Measurements from ENCODE around the gene WWC2. TPM values are rescaled to one million over a fixed set of nuclear protein-coding genes. Genes with fewer than 3 reads are reported as not detected.

Gene WWC2
- total and polyA plus RNA-seq, 12 donors: 6.0 to 37.4 (median 31.2) TPM

DNA sequence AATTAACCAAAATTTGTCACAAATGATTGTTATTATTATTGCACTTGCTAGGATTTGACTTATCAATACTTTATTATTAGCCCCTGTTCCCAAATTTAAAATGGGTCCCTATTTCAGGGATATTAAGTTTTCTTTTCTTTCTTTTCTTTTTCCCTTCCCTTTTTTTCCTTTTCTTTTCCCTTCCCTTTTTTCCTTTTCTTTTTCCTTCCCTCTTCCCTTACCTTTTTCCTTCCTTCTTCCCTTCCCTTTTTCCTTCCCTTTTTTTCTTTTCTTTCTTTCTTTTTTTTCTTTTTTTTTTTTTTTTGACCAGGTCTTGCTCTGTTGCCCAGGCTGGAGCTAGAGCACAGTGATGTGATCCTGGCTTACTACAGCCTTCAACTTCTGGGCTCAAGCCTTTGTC is 33.8 kb downstream of the WWC2 start:
- TF ChIP-seq, protein P1, sequence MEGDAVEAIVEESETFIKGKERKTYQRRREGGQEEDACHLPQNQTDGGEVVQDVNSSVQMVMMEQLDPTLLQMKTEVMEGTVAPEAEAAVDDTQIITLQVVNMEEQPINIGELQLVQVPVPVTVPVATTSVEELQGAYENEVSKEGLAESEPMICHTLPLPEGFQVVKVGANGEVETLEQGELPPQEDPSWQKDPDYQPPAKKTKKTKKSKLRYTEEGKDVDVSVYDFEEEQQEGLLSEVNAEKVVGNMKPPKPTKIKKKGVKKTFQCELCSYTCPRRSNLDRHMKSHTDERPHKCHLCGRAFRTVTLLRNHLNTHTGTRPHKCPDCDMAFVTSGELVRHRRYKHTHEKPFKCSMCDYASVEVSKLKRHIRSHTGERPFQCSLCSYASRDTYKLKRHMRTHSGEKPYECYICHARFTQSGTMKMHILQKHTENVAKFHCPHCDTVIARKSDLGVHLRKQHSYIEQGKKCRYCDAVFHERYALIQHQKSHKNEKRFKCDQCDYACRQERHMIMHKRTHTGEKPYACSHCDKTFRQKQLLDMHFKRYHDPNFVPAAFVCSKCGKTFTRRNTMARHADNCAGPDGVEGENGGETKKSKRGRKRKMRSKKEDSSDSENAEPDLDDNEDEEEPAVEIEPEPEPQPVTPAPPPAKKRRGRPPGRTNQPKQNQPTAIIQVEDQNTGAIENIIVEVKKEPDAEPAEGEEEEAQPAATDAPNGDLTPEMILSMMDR (IDR thresholded peaks at IDR 0.05): no peak
- Histone ChIP-seq H3K36me3 (no peaks in the 10 kb centered on the region), H3K4me3 (no peak overlapping the region), H3K27ac (no peak overlapping the region), H3K9me3 (no peaks in the 10 kb centered on the region), H3K4me1 (peaks cover 0 to 34% (median 17%) of the 10 kb centered on the region in 9 donors), H3K27me3 (no peaks in the 10 kb centered on the region)
- DNase-seq (no peak), ATAC-seq (no peak)
- intact Hi-C loops (cut with DNase I): no loop called here

- Histone ChIP-seq H3K4me3 (no peak overlapping the region), H3K36me3 (no peaks in the 10 kb centered on the region), H3K4me1 (peaks cover 0 to 27% (median 9%) of the 10 kb centered on the region in 9 donors), H3K27ac (no peak overlapping the region), H3K27me3 (no peaks in the 10 kb centered on the region), H3K9me3 (no peaks in the 10 kb centered on the region)
- intact Hi-C loops (cut with DNase I): no loop called here
- DNase-seq (no peak), ATAC-seq (no peak)
- TF ChIP-seq, protein P1 (IDR thresholded peaks at IDR 0.05): no peak
- WGBS, 2 donors: 95% methylated on average over 3 of the region's 3 CpGs
These were observed 37.8 kb downstream of the WWC2 start for GRCh38 chr4:183136855-183137254.

GRCh38 chr4:183139058-183139750 is 40.1 kb downstream of the WWC2 start:
- WGBS, 2 donors: 69 to 87% methylated on average over 4 of the region's 4 CpGs
- TF ChIP-seq, protein P1 (IDR thresholded peaks at IDR 0.05): no peak
- DNase-seq (no peak), ATAC-seq (no peak)
- H3K27ac ChIP-seq: no peak overlapping the region
- no peaks in the 10 kb centered on the region for H3K27me3 ChIP-seq
- H3K4me3 ChIP-seq: no peak overlapping the region
- H3K9me3 ChIP-seq: no peaks in the 10 kb centered on the region
- no peaks in the 10 kb centered on the region for H3K36me3 ChIP-seq
- intact Hi-C loops (cut with DNase I): no loop called here
- peaks cover 0 to 47% (median 24%) of the 10 kb centered on the region in 9 donors for H3K4me1 ChIP-seq

GRCh38 chr4:183139972-183140570 is 41.0 kb downstream of the WWC2 start:
- ATAC-seq: no peak

More at GRCh38 chr4:183139972-183140570, 41.0 kb downstream of the WWC2 start:
- Histone ChIP-seq H3K4me1 (peaks cover 0 to 55% (median 30%) of the 10 kb centered on the region in 9 donors), H3K27me3 (no peaks in the 10 kb centered on the region), H3K9me3 (no peaks in the 10 kb centered on the region), H3K27ac (no peak overlapping the region), H3K4me3 (no peak overlapping the region), H3K36me3 (no peaks in the 10 kb centered on the region)
- 88% methylated on average over 9 of the region's 9 CpGs for WGBS, 2 donors
- TF ChIP-seq, protein P1 (IDR thresholded peaks at IDR 0.05): no peak
- DNase-seq: no peak
- intact Hi-C loops (cut with DNase I): loop anchor here in 3 of 10 donors (5.0 kb wide), 1 partner anchor 43 kb away; the partner anchor contains the start of gene WWC2 (in 3 of the 3)
